ENCODE data around the gene MAP10. TPM values are rescaled to one million over a fixed set of nuclear protein-coding genes. Genes with fewer than 3 reads are reported as not detected.

MAP10 gene
- total and polyA plus RNA-seq, 12 donors: 0.67 to 7.2 (median 2.6) TPM

- no peak for TF ChIP-seq POLR2A (IDR thresholded peaks at IDR 0.05)
- TF ChIP-seq CTCF (IDR thresholded peaks at IDR 0.05): no peak
- H3K4me1 ChIP-seq (replicated peaks in 1 of 2): no peaks in the 10 kb centered on the region
- H3K36me3 ChIP-seq (replicated peaks in 1 of 2): no peaks in the 10 kb centered on the region
- no peak for DNase-seq
- H3K4me3 ChIP-seq: no peak overlapping the region
- no peaks in the 10 kb centered on the region for H3K9me3 ChIP-seq (replicated peaks in 1 of 3)
- H3K27ac ChIP-seq: no peak overlapping the region
- 78 to 92% (median 87%) methylated on average over 5 of the region's 5 CpGs for WGBS, 4 donors
- no peaks in the 10 kb centered on the region for H3K27me3 ChIP-seq
- intact Hi-C loops (cut with DNase I): no loop called here
Observed at GRCh38 chr1:232844791-232845190, 39.6 kb downstream of the MAP10 start.

- TF ChIP-seq POLR2A (IDR thresholded peaks at IDR 0.05): no peak
- no peak for TF ChIP-seq CTCF (IDR thresholded peaks at IDR 0.05)
- no peaks in the 10 kb centered on the region for H3K36me3 ChIP-seq (replicated peaks in 1 of 2)
- H3K9me3 ChIP-seq (replicated peaks in 1 of 3): no peaks in the 10 kb centered on the region
- no peaks in the 10 kb centered on the region for H3K4me1 ChIP-seq (replicated peaks in 1 of 2)
- intact Hi-C loops (cut with DNase I): no loop called here
- no peaks in the 10 kb centered on the region for H3K27me3 ChIP-seq
- DNase-seq: no peak
- WGBS, 4 donors: 76 to 84% (median 83%) methylated on average over 6 of the region's 6 CpGs
- H3K4me3 ChIP-seq: no peak overlapping the region
- H3K27ac ChIP-seq: no peak overlapping the region
Observed at GRCh38 chr1:232845406-232845955, 40.3 kb downstream of the MAP10 start.

- Histone ChIP-seq H3K36me3 (replicated peaks in 1 of 2) (no peaks in the 10 kb centered on the region), H3K27me3 (no peaks in the 10 kb centered on the region), H3K9me3 (replicated peaks in 1 of 3) (no peaks in the 10 kb centered on the region), H3K4me3 (no peak overlapping the region), H3K4me1 (replicated peaks in 1 of 2) (no peaks in the 10 kb centered on the region), H3K27ac (no peak overlapping the region)
- WGBS, 4 donors: 53 to 56% (median 55%) methylated on average over 5 of the region's 5 CpGs
- TF ChIP-seq POLR2A (IDR thresholded peaks at IDR 0.05) (no peak), CTCF (IDR thresholded peaks at IDR 0.05) (no peak)
- no peak for DNase-seq
- intact Hi-C loops (cut with DNase I): no loop called here
Observed at GRCh38 chr1:232851532-232851931, 46.3 kb downstream of the MAP10 start.

- WGBS, 4 donors: 75 to 82% (median 77%) methylated on average over 7 of the region's 7 CpGs
- TF ChIP-seq POLR2A (IDR thresholded peaks at IDR 0.05) (no peak), CTCF (IDR thresholded peaks at IDR 0.05) (no peak)
- no peaks in the 10 kb centered on the region for H3K4me1 ChIP-seq (replicated peaks in 1 of 2)
- no peak overlapping the region for H3K27ac ChIP-seq
- H3K36me3 ChIP-seq (replicated peaks in 1 of 2): no peaks in the 10 kb centered on the region
- intact Hi-C loops (cut with DNase I): no loop called here
- no peak overlapping the region for H3K4me3 ChIP-seq
- no peaks in the 10 kb centered on the region for H3K27me3 ChIP-seq
- no peaks in the 10 kb centered on the region for H3K9me3 ChIP-seq (replicated peaks in 1 of 3)
- DNase-seq: no peak
Observed at GRCh38 chr1:232853994-232854797, 49.0 kb downstream of the MAP10 start.
